RWPE2 (cell line): ENCODE results near the gene GCC2.

ENCODE experiments used
- ATAC-seq: fragments of 200-7000 bp; cut with Tn5 transposase; 3 replicates; pipeline ENCODE4 v1.9.1; 2021; ENCODE audit warnings: low read depth
- DNase-seq: peaks from one replicate; pipeline ENCODE4 v3.0.0-alpha.2; 2020; ENCODE audit warnings: low spot score
- H3K27ac ChIP-seq: fragments of 450-650 bp; 2 replicates; pipeline ENCODE4 v1.5.1; 2017; ENCODE audit warnings: mild to moderate bottlenecking; ENCODE audit not compliant: poor library complexity, severe bottlenecking
- H3K27me3 ChIP-seq: fragments of 250-450 bp; sonication (Bioruptor Pico); 2 replicates; pipeline ENCODE4 v1.5.1; 2021; ENCODE audit warnings: mild to moderate bottlenecking, moderate library complexity; ENCODE audit not compliant: insufficient read depth, poor library complexity, severe bottlenecking
- H3K36me3 ChIP-seq: fragments of 250-450 bp; sonication (Bioruptor Pico); 2 replicates; pipeline ENCODE4 v1.5.1; 2020; ENCODE audit warnings: low read depth, mild to moderate bottlenecking, moderate library complexity
- H3K4me1 ChIP-seq: fragments of 250-450 bp; sonication (Bioruptor Pico); 2 replicates; pipeline ENCODE4 v1.5.1; 2021; ENCODE audit warnings: mild to moderate bottlenecking, moderate library complexity; ENCODE audit not compliant: insufficient read depth, poor library complexity, severe bottlenecking
- H3K4me3 ChIP-seq: fragments of 250-450 bp; sonication (Bioruptor Pico); 2 replicates; pipeline ENCODE4 v1.5.1; 2021; ENCODE audit warnings: mild to moderate bottlenecking, moderate library complexity; ENCODE audit not compliant: severe bottlenecking
- H3K9me3 ChIP-seq: fragments of 250-450 bp; sonication (Bioruptor Pico); 2 replicates; pipeline ENCODE4 v1.5.1; 2021; ENCODE audit warnings: mild to moderate bottlenecking, moderate library complexity; ENCODE audit not compliant: severe bottlenecking
- TF ChIP-seq, protein P1 (sequence below): fragments of 450-650 bp; IDR thresholded peaks from one replicate; pipeline ENCODE4 v1.5.1; 2017; ENCODE audit warnings: mild to moderate bottlenecking, moderate library complexity; ENCODE audit not compliant: poor library complexity, severe bottlenecking

GCC2 gene

GRCh38 chr2:108536133-108536780 is 87.3 kb downstream of the GCC2 start:
- Histone ChIP-seq H3K27ac (no peak overlapping the region), H3K36me3 (no peaks in the 10 kb centered on the region), H3K27me3 (no peaks in the 10 kb centered on the region), H3K4me3 (no peak overlapping the region), H3K4me1 (peaks cover 24% of the 10 kb centered on the region), H3K9me3 (no peaks in the 10 kb centered on the region)
- no peak for DNase-seq
- no peak for ATAC-seq
- TF ChIP-seq, protein P1, sequence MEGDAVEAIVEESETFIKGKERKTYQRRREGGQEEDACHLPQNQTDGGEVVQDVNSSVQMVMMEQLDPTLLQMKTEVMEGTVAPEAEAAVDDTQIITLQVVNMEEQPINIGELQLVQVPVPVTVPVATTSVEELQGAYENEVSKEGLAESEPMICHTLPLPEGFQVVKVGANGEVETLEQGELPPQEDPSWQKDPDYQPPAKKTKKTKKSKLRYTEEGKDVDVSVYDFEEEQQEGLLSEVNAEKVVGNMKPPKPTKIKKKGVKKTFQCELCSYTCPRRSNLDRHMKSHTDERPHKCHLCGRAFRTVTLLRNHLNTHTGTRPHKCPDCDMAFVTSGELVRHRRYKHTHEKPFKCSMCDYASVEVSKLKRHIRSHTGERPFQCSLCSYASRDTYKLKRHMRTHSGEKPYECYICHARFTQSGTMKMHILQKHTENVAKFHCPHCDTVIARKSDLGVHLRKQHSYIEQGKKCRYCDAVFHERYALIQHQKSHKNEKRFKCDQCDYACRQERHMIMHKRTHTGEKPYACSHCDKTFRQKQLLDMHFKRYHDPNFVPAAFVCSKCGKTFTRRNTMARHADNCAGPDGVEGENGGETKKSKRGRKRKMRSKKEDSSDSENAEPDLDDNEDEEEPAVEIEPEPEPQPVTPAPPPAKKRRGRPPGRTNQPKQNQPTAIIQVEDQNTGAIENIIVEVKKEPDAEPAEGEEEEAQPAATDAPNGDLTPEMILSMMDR = no peak

- no peak overlapping the region for H3K4me3 ChIP-seq
Measured at GRCh38 chr2:108536911-108537310, 87.9 kb downstream of the GCC2 start.

DNA sequence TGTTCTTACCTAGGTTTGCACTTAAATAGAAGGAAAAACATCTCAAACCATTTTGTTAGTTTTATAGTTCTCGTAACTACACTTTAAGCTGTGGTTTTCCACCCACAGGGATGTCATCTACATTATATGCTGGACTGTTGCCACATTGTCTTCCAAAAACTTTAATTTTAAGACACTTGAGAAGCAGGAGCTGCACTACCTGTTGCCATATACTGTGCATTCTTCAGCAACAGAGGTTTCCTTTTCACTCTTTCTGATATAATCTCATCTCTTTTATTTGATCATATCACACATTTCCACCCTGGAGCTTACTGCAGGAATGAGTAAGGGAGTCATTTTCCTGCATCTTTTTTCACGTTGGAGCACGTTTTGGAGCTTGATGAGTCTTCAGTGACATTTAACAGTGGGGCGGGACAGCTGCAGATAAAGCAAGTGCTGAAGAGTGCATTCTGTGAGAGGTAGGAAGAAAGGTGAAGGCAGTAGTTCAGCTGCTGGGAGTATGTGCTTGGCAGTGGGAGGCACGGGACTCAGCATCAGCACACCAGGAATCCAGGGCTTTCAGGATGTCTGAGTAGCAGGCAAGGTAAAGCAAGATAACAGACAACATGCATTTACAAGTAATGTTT is 89.1 kb downstream of the GCC2 start:
- H3K27me3 ChIP-seq = no peaks in the 10 kb centered on the region
- DNase-seq = no peak
- no peak overlapping the region for H3K4me3 ChIP-seq
- peaks cover 24% of the 10 kb centered on the region for H3K4me1 ChIP-seq
- H3K9me3 ChIP-seq = no peaks in the 10 kb centered on the region
- TF ChIP-seq, protein P1 = no peak
- H3K27ac ChIP-seq = peak overlapping the region; percentile 31
- 0 out of 3 replicates have a peak, but pooled peaks have one; percentile 2 for ATAC-seq
- no peaks in the 10 kb centered on the region for H3K36me3 ChIP-seq

More at GRCh38 chr2:108536911-108537310, 87.9 kb downstream of the GCC2 start:
- peak overlapping the region; percentile 31 for H3K27ac ChIP-seq
- no peaks in the 10 kb centered on the region for H3K9me3 ChIP-seq
- H3K4me1 ChIP-seq = peaks cover 24% of the 10 kb centered on the region
- no peaks in the 10 kb centered on the region for H3K36me3 ChIP-seq
- TF ChIP-seq, protein P1 = no peak
- no peaks in the 10 kb centered on the region for H3K27me3 ChIP-seq
- no peak for ATAC-seq
- DNase-seq = no peak

DNA sequence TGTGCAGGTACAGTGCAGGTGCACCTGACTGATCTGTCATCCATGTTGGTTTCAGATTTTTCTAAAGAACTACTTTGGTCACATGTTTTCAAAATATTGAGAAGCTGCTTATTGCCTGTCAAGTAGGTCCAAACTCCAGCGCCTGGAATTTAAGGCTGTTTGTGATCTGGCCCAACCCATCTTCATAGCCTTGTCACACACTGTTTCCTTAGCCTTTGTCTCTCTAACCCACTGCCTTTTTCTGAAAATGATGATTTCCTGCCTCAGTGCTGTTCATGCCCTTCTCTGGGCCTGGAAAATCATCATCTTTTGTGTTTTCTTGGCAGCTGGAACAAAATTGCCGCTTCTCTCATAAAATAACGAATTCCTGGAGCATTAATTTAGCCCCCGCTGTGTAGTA is 92.4 kb downstream of the GCC2 start:
- Histone ChIP-seq H3K9me3 (no peaks in the 10 kb centered on the region), H3K27ac (no peak overlapping the region), H3K27me3 (no peaks in the 10 kb centered on the region), H3K36me3 (no peaks in the 10 kb centered on the region), H3K4me3 (no peak overlapping the region), H3K4me1 (peaks cover 18% of the 10 kb centered on the region)
- TF ChIP-seq, protein P1 = no peak
- DNase-seq = no peak
- no peak for ATAC-seq

DNA sequence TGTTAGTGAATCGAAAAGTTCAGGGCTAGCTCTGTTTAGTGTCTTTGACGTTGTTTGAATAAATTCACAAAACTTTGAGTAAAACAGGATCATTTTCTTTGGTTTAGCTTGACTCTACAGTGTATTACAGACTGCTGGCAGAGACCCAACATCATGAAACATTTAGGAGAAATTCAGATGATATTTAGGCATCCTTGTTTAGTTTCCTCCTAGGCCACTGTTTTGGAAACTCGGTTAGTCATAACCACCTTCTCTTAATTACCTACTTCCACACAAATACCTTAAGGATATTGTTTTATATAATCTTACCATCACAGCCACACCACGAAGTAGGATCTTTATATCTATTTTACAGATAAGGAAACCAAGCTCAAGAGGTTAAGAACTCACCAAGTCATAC is 93.1 kb downstream of the GCC2 start:
- H3K9me3 ChIP-seq = no peaks in the 10 kb centered on the region
- TF ChIP-seq, protein P1 = no peak
- H3K4me3 ChIP-seq = no peak overlapping the region
- H3K27me3 ChIP-seq = no peaks in the 10 kb centered on the region
- no peak for ATAC-seq
- no peak for DNase-seq
- peaks cover 11% of the 10 kb centered on the region for H3K4me1 ChIP-seq
- no peaks in the 10 kb centered on the region for H3K36me3 ChIP-seq
- H3K27ac ChIP-seq = no peak overlapping the region
